HepG2 (cell line): Measurements from ENCODE around the gene KCND1. TPM values are rescaled to one million over a fixed set of nuclear protein-coding genes. Genes with fewer than 3 reads are reported as not detected.

Source experiments
- ARNTL ChIP-seq: sonication (generic); formaldehyde crosslinking; IDR thresholded peaks from 2 replicates; pipeline ENCODE4 v1.4.0; 2020; ENCODE audit warnings: mild to moderate bottlenecking, missing genetic modification reagents
- HNRNPLL ChIP-seq: fragments of 200-400 bp; formaldehyde crosslinking; IDR thresholded peaks from 2 replicates; pipeline ENCODE4 v1.6.1; 2017; ENCODE audit warnings: mild to moderate bottlenecking, low read depth, low read length; ENCODE audit not compliant: poor library complexity, severe bottlenecking
- HOXA7 ChIP-seq: sonication (generic); formaldehyde crosslinking; IDR thresholded peaks from 2 replicates; pipeline ENCODE4 v1.8.1; 2022; ENCODE audit warnings: mild to moderate bottlenecking, missing genetic modification reagents, moderate library complexity
- MYC ChIP-seq: sonication (generic); formaldehyde crosslinking; IDR thresholded peaks from 2 replicates; pipeline ENCODE4 v1.9.0; 2021; ENCODE audit warnings: missing genetic modification reagents, borderline replicate concordance
- NFKB2 ChIP-seq: sonication (generic); formaldehyde crosslinking; IDR thresholded peaks from 2 replicates; pipeline ENCODE4 v1.4.0; 2020; ENCODE audit warnings: missing genetic modification reagents, borderline replicate concordance
- PAX8 ChIP-seq: sonication (generic); formaldehyde crosslinking; IDR thresholded peaks from 2 replicates; pipeline ENCODE4 v1.8.0; 2022; ENCODE audit warnings: mild to moderate bottlenecking, missing genetic modification reagents, borderline replicate concordance
- PRDM10 ChIP-seq: sonication (generic); formaldehyde crosslinking; IDR thresholded peaks from 2 replicates; pipeline ENCODE4 v1.4.0; 2020; ENCODE audit warnings: low read depth, missing genetic modification reagents
- SIN3A ChIP-seq: IDR thresholded peaks from 2 replicates; pipeline ENCODE4 v1.6.1; 2011; ENCODE audit warnings: low read depth, mild to moderate bottlenecking, control low read depth, low read length, borderline replicate concordance
- SOX6 ChIP-seq, 2 experiments: fragments of 450-650 bp in 1 of 2; sonication (generic) in 1 of 2; formaldehyde crosslinking in 1 of 2; IDR thresholded peaks; 2 replicates each; pipeline versions ENCODE4 v1.4.0 to v1.6.1; 2017 to 2020; ENCODE audit warnings: antibody characterized with exemption in 1 of 2, mild to moderate bottlenecking in 1 of 2, missing genetic modification reagents in 1 of 2
- TOE1 ChIP-seq: sonication (generic); formaldehyde crosslinking; IDR thresholded peaks from 2 replicates; pipeline ENCODE4 v1.4.0; 2020; ENCODE audit warnings: mild to moderate bottlenecking, missing genetic modification reagents
- ZNF138 ChIP-seq: sonication (generic); formaldehyde crosslinking; IDR thresholded peaks from 2 replicates; pipeline ENCODE4 v1.5.0; 2020; ENCODE audit warnings: mild to moderate bottlenecking, low read depth, missing genetic modification reagents
- polyA plus RNA-seq, 8 experiments: library from polyadenylated mRNA; depleted of rRNA in 3 of 8; stranded (reverse) in 7 of 8; unstranded in 1 of 8; fragments of >200 nt; fragmentation: Illumina TruSeq in 4 of 8; extraction: Trizol in 4 of 8; gene quantifications; 2 replicates each; pipeline versions ENCODE4 v1.2.1 to v1.2.3, GENCODE V29; 2011 to 2016; ENCODE audit warnings: low read depth in 4 of 8, missing spikeins in 1 of 8, mixed read lengths in 1 of 8; ENCODE audit not compliant: insufficient read depth in 1 of 8
- total RNA-seq, 5 experiments: library from RNA; depleted of rRNA; stranded (reverse); fragments of >200 nt; fragmentation: Illumina TruSeq; extraction: Trizol; gene quantifications; 2 replicates each; pipeline ENCODE4 v1.2.3, GENCODE V29; 2016; ENCODE audit warnings: low read depth in 1 of 5
- TF ChIP-seq, protein P1 (sequence below): sonication (generic); formaldehyde crosslinking; IDR thresholded peaks from 2 replicates; pipeline ENCODE4 v1.5.1; 2020; ENCODE audit warnings: mild to moderate bottlenecking, missing genetic modification reagents, moderate library complexity
- TF ChIP-seq, protein P2 (sequence below), 2 experiments: IDR thresholded peaks; 2 replicates each; pipeline ENCODE4 v1.6.1; 2011 to 2012; ENCODE audit warnings: low read length in 2 of 2, borderline replicate concordance in 1 of 2, low read depth in 1 of 2, mild to moderate bottlenecking in 1 of 2, moderate library complexity in 1 of 2
- TF ChIP-seq, protein P3 (sequence below): IDR thresholded peaks from 2 replicates; pipeline ENCODE4 v1.6.1; 2012; ENCODE audit warnings: inconsistent platforms

Gene KCND1
- total and polyA plus RNA-seq, 2 of the 13 experiments (the other 11 are each of a cell fraction or from before 2014, with no cell fraction given), result 0.07 to 0.30 TPM

DNA sequence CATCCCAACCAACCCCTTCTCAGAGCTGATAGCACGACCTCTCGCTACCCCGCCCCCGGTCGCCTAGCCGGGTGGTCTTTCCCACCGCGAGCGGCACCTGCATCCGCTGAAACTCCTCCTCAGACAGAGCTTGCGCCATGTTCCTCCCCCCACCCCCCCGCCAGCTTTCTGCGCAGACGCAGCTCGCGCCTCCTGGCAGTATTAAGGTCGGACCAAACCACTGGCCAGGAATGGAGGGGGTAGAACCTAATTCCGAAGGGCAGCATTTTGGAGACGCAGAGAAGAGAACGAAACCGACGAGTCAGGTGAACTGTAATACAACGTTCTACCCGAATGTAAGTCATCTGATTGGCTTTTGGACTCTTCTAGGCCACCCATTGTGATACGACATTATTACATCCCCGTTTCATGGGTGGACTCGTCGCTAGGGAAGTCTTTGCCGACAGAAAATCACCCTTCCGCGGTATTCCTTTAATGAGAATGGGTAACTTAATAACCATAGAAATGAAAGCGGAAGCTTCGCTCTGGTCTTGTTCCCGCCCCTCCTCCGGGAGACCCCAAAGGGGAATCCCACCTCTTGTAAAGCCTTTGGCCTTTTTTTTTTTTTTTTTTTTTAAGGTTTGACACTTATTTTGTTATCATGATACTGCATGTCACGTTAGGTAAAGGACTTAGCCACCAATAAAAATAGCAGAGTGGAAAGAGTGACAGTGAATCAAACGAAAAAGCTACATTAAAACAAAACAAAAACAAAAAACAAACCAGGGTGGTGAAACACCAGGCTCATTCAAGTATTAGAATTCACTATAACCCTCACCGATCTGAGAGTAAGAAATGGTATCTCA, 30.7 kb upstream of the KCND1 start, which contains the start of gene GRIPAP1 (continued):
- TF ChIP-seq, protein P1, sequence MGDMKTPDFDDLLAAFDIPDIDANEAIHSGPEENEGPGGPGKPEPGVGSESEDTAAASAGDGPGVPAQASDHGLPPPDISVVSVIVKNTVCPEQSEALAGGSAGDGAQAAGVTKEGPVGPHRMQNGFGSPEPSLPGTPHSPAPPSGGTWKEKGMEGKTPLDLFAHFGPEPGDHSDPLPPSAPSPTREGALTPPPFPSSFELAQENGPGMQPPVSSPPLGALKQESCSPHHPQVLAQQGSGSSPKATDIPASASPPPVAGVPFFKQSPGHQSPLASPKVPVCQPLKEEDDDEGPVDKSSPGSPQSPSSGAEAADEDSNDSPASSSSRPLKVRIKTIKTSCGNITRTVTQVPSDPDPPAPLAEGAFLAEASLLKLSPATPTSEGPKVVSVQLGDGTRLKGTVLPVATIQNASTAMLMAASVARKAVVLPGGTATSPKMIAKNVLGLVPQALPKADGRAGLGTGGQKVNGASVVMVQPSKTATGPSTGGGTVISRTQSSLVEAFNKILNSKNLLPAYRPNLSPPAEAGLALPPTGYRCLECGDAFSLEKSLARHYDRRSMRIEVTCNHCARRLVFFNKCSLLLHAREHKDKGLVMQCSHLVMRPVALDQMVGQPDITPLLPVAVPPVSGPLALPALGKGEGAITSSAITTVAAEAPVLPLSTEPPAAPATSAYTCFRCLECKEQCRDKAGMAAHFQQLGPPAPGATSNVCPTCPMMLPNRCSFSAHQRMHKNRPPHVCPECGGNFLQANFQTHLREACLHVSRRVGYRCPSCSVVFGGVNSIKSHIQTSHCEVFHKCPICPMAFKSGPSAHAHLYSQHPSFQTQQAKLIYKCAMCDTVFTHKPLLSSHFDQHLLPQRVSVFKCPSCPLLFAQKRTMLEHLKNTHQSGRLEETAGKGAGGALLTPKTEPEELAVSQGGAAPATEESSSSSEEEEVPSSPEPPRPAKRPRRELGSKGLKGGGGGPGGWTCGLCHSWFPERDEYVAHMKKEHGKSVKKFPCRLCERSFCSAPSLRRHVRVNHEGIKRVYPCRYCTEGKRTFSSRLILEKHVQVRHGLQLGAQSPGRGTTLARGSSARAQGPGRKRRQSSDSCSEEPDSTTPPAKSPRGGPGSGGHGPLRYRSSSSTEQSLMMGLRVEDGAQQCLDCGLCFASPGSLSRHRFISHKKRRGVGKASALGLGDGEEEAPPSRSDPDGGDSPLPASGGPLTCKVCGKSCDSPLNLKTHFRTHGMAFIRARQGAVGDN, result peak; percentile 62
- no peak for TF ChIP-seq ARNTL (CRISPR knock-in tag)
- TF ChIP-seq PAX8 (CRISPR knock-in tag), result no peak
- TF ChIP-seq, protein P2, sequence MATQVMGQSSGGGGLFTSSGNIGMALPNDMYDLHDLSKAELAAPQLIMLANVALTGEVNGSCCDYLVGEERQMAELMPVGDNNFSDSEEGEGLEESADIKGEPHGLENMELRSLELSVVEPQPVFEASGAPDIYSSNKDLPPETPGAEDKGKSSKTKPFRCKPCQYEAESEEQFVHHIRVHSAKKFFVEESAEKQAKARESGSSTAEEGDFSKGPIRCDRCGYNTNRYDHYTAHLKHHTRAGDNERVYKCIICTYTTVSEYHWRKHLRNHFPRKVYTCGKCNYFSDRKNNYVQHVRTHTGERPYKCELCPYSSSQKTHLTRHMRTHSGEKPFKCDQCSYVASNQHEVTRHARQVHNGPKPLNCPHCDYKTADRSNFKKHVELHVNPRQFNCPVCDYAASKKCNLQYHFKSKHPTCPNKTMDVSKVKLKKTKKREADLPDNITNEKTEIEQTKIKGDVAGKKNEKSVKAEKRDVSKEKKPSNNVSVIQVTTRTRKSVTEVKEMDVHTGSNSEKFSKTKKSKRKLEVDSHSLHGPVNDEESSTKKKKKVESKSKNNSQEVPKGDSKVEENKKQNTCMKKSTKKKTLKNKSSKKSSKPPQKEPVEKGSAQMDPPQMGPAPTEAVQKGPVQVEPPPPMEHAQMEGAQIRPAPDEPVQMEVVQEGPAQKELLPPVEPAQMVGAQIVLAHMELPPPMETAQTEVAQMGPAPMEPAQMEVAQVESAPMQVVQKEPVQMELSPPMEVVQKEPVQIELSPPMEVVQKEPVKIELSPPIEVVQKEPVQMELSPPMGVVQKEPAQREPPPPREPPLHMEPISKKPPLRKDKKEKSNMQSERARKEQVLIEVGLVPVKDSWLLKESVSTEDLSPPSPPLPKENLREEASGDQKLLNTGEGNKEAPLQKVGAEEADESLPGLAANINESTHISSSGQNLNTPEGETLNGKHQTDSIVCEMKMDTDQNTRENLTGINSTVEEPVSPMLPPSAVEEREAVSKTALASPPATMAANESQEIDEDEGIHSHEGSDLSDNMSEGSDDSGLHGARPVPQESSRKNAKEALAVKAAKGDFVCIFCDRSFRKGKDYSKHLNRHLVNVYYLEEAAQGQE (IDR thresholded peaks at IDR 0.05; ENCODE audit: borderline replicate concordance in 1 of 2, low read depth in 1 of 2, low read length in 2 of 2), result peak in 1 of 2 experiments; percentile 32; a peak in 1 of 4 replicates
- 0 out of 2 replicates have a peak, but pooled peaks have one; percentile 26 for TF ChIP-seq SIN3A
- TF ChIP-seq TOE1 (CRISPR knock-in tag), result no peak
- TF ChIP-seq NFKB2 (CRISPR knock-in tag), result peak; percentile 59; the same call in 1 of the 2 replicates
- peak; percentile 23 for TF ChIP-seq HNRNPLL
- 0 out of 2 replicates have a peak, but pooled peaks have one; percentile 21 for TF ChIP-seq MYC (CRISPR knock-in tag)
- TF ChIP-seq ZNF138, result no peak
- peak; percentile 99 for TF ChIP-seq PRDM10
- TF ChIP-seq HOXA7 (CRISPR knock-in tag), result no peak
- TF ChIP-seq SOX6 (IDR thresholded peaks at IDR 0.05), result no peak
- 0 out of 2 replicates have a peak, but pooled peaks have one; percentile 32 for TF ChIP-seq SOX6 (CRISPR knock-in tag; IDR thresholded peaks at IDR 0.05)
- TF ChIP-seq, protein P3, sequence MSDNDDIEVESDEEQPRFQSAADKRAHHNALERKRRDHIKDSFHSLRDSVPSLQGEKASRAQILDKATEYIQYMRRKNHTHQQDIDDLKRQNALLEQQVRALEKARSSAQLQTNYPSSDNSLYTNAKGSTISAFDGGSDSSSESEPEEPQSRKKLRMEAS, result peak; percentile 42; the same call in 1 of the 2 replicates
